GM12878 (cell line): ENCODE measurements around the gene CHRM2. TPM values are rescaled to one million over a fixed set of nuclear protein-coding genes. Genes with fewer than 3 reads are reported as not detected.

Source experiments
- ATAC-seq: fragments of 200-7000 bp; cut with Tn5 transposase; 3 replicates; pipeline ENCODE4 v1.9.1; 2020; ENCODE audit warnings: mild to moderate bottlenecking, moderate library complexity
- BruUV-seq: library from RNA; stranded (reverse); fragments of 400-500 nt; replicated peaks from 2 replicates; lab custom pipeline; 2021; lab: Mats Ljungman, UMichigan
- CTCF ChIA-PET: fragments of 300-600 bp; sonication (Branson Sonifier 250); formaldehyde crosslinking; extraction: SDS; loops from one replicate; lab custom pipeline; 2021; ENCODE audit warnings: inconsistent platforms; lab: Yijun Ruan, JAX
- POLR2A ChIA-PET: fragments of 350-600 bp; formaldehyde crosslinking; extraction: SDS; loops from one replicate; lab custom pipeline; 2021; ENCODE audit warnings: inconsistent platforms; lab: Charles Lee
- RAD21 ChIA-PET: fragments of 300-600 bp; sonication (Branson Sonifier 250); formaldehyde crosslinking; loops from one replicate; lab custom pipeline; 2023; ENCODE audit warnings: antibody characterized with exemption; ENCODE audit not compliant: unreplicated experiment; lab: Charles Lee
- SMC1A ChIA-PET: fragments of 300-600 bp; sonication (Branson Sonifier 250); formaldehyde crosslinking; loops from one replicate; lab custom pipeline; 2023; ENCODE audit not compliant: unreplicated experiment, uncharacterized antibody; lab: Charles Lee
- DNase-seq: peaks from one replicate; pipeline ENCODE4 v3.0.0-alpha.2; 2011; ENCODE audit warnings: low read depth, low spot score
- FAIRE-seq: peaks from 3 replicates; lab custom pipeline; 2011; peaks lifted over from hg19 to GRCh38; lab: Jason Lieb, UNC
- H2AFZ ChIP-seq: 2 replicates; pipeline ENCODE4 v1.6.0; 2011; ENCODE audit warnings: low read depth, low read length, control low read depth; ENCODE audit not compliant: control insufficient read depth
- H3K27ac ChIP-seq: 2 replicates; pipeline ENCODE4 v1.5.1; 2011; ENCODE audit warnings: control low read depth; ENCODE audit not compliant: control insufficient read depth, insufficient read depth
- H3K27me3 ChIP-seq, 2 experiments: replicated peaks in 1 of 2; 2 replicates each; pipeline versions ENCODE4 v1.6.0 to v1.6.1; 2011; ENCODE audit warnings: low read length in 1 of 2; ENCODE audit not compliant: control insufficient read depth in 2 of 2, insufficient read depth in 2 of 2
- H3K36me3 ChIP-seq, 2 experiments: 2 replicates each; pipeline ENCODE4 v1.5.1; 2011; ENCODE audit warnings: low read length in 1 of 2; ENCODE audit not compliant: control insufficient read depth in 2 of 2, insufficient read depth in 2 of 2
- H3K4me1 ChIP-seq: 2 replicates; pipeline ENCODE4 v1.6.1; 2011; ENCODE audit warnings: mild to moderate bottlenecking, low read length, moderate library complexity, mixed read lengths; ENCODE audit not compliant: control insufficient read depth, insufficient read depth
- H3K4me2 ChIP-seq: 2 replicates; pipeline ENCODE4 v1.6.0; 2011; ENCODE audit warnings: control low read depth; ENCODE audit not compliant: control insufficient read depth, insufficient read depth
- H3K4me3 ChIP-seq: fragments of 200-600 bp; sonication (generic); 2 replicates; pipeline ENCODE4 v1.5.1; 2016
- H3K79me2 ChIP-seq: 2 replicates; pipeline ENCODE4 v1.6.0; 2011; ENCODE audit warnings: low read length; ENCODE audit not compliant: control insufficient read depth, insufficient read depth
- H3K9ac ChIP-seq: 2 replicates; pipeline ENCODE4 v1.8.0; 2011; ENCODE audit warnings: low read length, control low read depth, mixed read lengths; ENCODE audit not compliant: control insufficient read depth, insufficient read depth
- H3K9me3 ChIP-seq: replicated peaks from 3 replicates; pipeline ENCODE4 v1.5.1; 2011; ENCODE audit warnings: mild to moderate bottlenecking, low read length; ENCODE audit not compliant: control insufficient read depth, insufficient read depth
- H4K20me1 ChIP-seq: 2 replicates; pipeline ENCODE4 v1.6.0; 2011; ENCODE audit not compliant: control insufficient read depth, insufficient read depth
- ATF2 ChIP-seq: IDR thresholded peaks from 2 replicates; pipeline ENCODE4 v1.6.1; 2012; ENCODE audit warnings: low read length, inconsistent platforms
- BRCA1 ChIP-seq: IDR thresholded peaks from 2 replicates; pipeline ENCODE4 v1.6.1; 2011; ENCODE audit warnings: low read depth, low read length, improper control_type of control experiment
- CEBPB ChIP-seq, 2 experiments: fragments of 150-350 bp in 1 of 2; IDR thresholded peaks; 2 replicates each; pipeline ENCODE4 v1.6.1; 2012 to 2014; ENCODE audit warnings: low read depth in 2 of 2, low read length in 2 of 2, borderline replicate concordance in 1 of 2, inconsistent platforms in 1 of 2
- EED ChIP-seq: sonication (generic); IDR thresholded peaks from 2 replicates; pipeline ENCODE4 v1.6.1; 2016; ENCODE audit warnings: antibody characterized with exemption, low read depth
- GABPA ChIP-seq: IDR thresholded peaks from 2 replicates; pipeline ENCODE4 v1.6.1; 2014; ENCODE audit warnings: antibody characterized with exemption, low read depth, mild to moderate bottlenecking, inconsistent platforms
- HDAC6 ChIP-seq: fragments of 200-600 bp; sonication (generic); IDR thresholded peaks from one replicate; pipeline ENCODE4 v1.8.0; 2017; ENCODE audit warnings: antibody characterized with exemption; ENCODE audit not compliant: unreplicated experiment
- IKZF2 ChIP-seq, 2 experiments: fragments of 450-650 bp; IDR thresholded peaks; 2 replicates each; pipeline ENCODE4 v1.6.1; 2017; ENCODE audit warnings: mild to moderate bottlenecking in 2 of 2, moderate library complexity in 2 of 2
- IRF3 ChIP-seq: fragments of 450-650 bp; IDR thresholded peaks from 2 replicates; pipeline ENCODE4 v1.6.1; 2014; ENCODE audit warnings: mild to moderate bottlenecking
- MTA3 ChIP-seq: IDR thresholded peaks from 2 replicates; pipeline ENCODE4 v1.6.1; 2012; ENCODE audit warnings: low read length, inconsistent platforms, borderline replicate concordance
- MYC ChIP-seq: IDR thresholded peaks from 2 replicates; pipeline ENCODE4 v1.6.1; 2011; ENCODE audit warnings: mild to moderate bottlenecking, low read length, moderate library complexity, inconsistent platforms; ENCODE audit not compliant: insufficient read depth, insufficient replicate concordance, insufficient read length, severe bottlenecking
- PAX8 ChIP-seq: fragments of 450-650 bp; IDR thresholded peaks from 2 replicates; pipeline ENCODE4 v1.6.1; 2017; ENCODE audit warnings: mild to moderate bottlenecking, moderate library complexity
- SIN3A ChIP-seq: IDR thresholded peaks from 2 replicates; pipeline ENCODE4 v1.6.1; 2012; ENCODE audit warnings: low read depth, low read length, improper control_type of control experiment
- SREBF1 ChIP-seq: IDR thresholded peaks from 2 replicates; pipeline ENCODE4 v1.6.1; 2012; ENCODE audit warnings: mild to moderate bottlenecking, low read length
- TCF12 ChIP-seq: IDR thresholded peaks from 2 replicates; pipeline ENCODE4 v1.6.1; 2011; ENCODE audit warnings: low read depth, mild to moderate bottlenecking, low read length
- TCF3 ChIP-seq: IDR thresholded peaks from 2 replicates; pipeline ENCODE4 v1.6.1; 2012; ENCODE audit warnings: low read depth, mild to moderate bottlenecking, low read length, borderline replicate concordance; ENCODE audit not compliant: insufficient read depth
- TCF7 ChIP-seq: IDR thresholded peaks from 2 replicates; pipeline ENCODE4 v1.6.1; 2014; ENCODE audit warnings: antibody characterized with exemption, borderline replicate concordance
- WRNIP1 ChIP-seq: IDR thresholded peaks from 2 replicates; pipeline ENCODE4 v1.6.1; 2011; ENCODE audit warnings: low read depth, low read length, improper control_type of control experiment, borderline replicate concordance
- WGBS: methylation state at CpG from one replicate; pipeline ENCODE4 v1.1.6; 2016; ENCODE audit warnings: low lambda C conversion rate; ENCODE audit not compliant: insufficient replicate concordance, insufficient coverage; ENCODE audit errors: missing lambda C conversion rate; 5-methylcytosine and 5-hydroxymethylcytosine counted together
- in situ Hi-C: fragments of 300-500 bp; cut with MboI; formaldehyde crosslinking; loops from 9 replicates; pipeline ENCODE4 v1.14.3; 2018; ENCODE audit warnings: mixed read lengths
- intact Hi-C: fragments of 100-400 bp; cut with micrococcal nuclease; formaldehyde crosslinking; loops from one replicate; pipeline ENCODE4 v1.14.2; 2022; ENCODE audit not compliant: unreplicated experiment
- polyA plus RNA-seq, 11 experiments: library from polyadenylated mRNA; depleted of rRNA in 4 of 11; unstranded in 6 of 11; stranded (reverse) in 5 of 11; fragments of >200 nt; fragmentation: Nextera tagmentation in 4 of 11; fragmentation: Illumina TruSeq in 1 of 11; extraction: Ambion mirVana in 4 of 11; extraction: Trizol in 1 of 11; gene quantifications; 1 replicate in 1 of 11; 2 replicates in 10 of 11; pipeline versions ENCODE4 v1.2.1 to v1.2.3, GENCODE V29; 2011 to 2016; ENCODE audit warnings: inconsistent platforms in 2 of 11, missing spikeins in 2 of 11, low read depth in 1 of 11
- total RNA-seq, 4 experiments: library from RNA; depleted of rRNA in 3 of 4; stranded (reverse); fragments of >200 nt in 3 of 4; fragmentation: Illumina TruSeq in 1 of 4; extraction: Trizol in 1 of 4; gene quantifications; 2 replicates each; pipeline versions ENCODE4 v1.2.1 to v1.2.3, GENCODE V29; 2013 to 2021
- TF ChIP-seq, protein P1 (sequence below): IDR thresholded peaks from 2 replicates; pipeline ENCODE4 v1.6.1; 2012; ENCODE audit warnings: low read depth, low read length, improper control_type of control experiment
- TF ChIP-seq, protein P2 (sequence below): IDR thresholded peaks from 2 replicates; pipeline ENCODE4 v1.6.1; 2012; ENCODE audit warnings: mild to moderate bottlenecking, low read depth, low read length

Gene CHRM2
- total and polyA plus RNA-seq, 10 of the 15 experiments (the other 5 are each of a cell fraction or from before 2014, with no cell fraction given), result 0.05 TPM; not detected in 9

GRCh38 chr7:136958016-136958415 lies 89.6 kb downstream of the CHRM2 start:
- Histone ChIP-seq H2AFZ (no peak overlapping the region), H3K9ac (no peak overlapping the region), H3K27ac (no peak overlapping the region), H3K4me3 (no peak overlapping the region), H3K36me3 (no peaks in the 10 kb centered on the region), H3K4me2 (no peak overlapping the region), H3K4me1 (no peaks in the 10 kb centered on the region), H3K27me3 (no peaks in the 10 kb centered on the region), H3K79me2 (no peaks in the 10 kb centered on the region), H4K20me1 (no peaks in the 10 kb centered on the region), H3K9me3 (no peaks in the 10 kb centered on the region)
- ChIA-PET POLR2A (interaction anchor here (0.7 kb wide), 1 partner anchor 209 kb away, joined by 7 read pairs; no protein-coding TSS in a partner anchor), CTCF (no interaction called here), SMC1A (interaction anchor here (0.8 to 1.2 kb wide), 3 partner anchors 18 to 634 kb away, joined by 3 to 4 read pairs (median 3); no protein-coding TSS in a partner anchor), RAD21 (no interaction called here)
- TF ChIP-seq HDAC6, result no peak
- TF ChIP-seq IRF3, result no peak
- no peak for TF ChIP-seq BRCA1
- no peak for TF ChIP-seq WRNIP1
- TF ChIP-seq CEBPB (IDR thresholded peaks at IDR 0.05; ENCODE audit: borderline replicate concordance in 1 of 2, low read depth in 2 of 2, low read length in 2 of 2), result no peak
- no peak for TF ChIP-seq IKZF2 (IDR thresholded peaks at IDR 0.05)
- no peak for TF ChIP-seq SIN3A
- TF ChIP-seq TCF7, result no peak
- no peak for TF ChIP-seq MTA3
- no peak for TF ChIP-seq EED
- TF ChIP-seq, protein P1, sequence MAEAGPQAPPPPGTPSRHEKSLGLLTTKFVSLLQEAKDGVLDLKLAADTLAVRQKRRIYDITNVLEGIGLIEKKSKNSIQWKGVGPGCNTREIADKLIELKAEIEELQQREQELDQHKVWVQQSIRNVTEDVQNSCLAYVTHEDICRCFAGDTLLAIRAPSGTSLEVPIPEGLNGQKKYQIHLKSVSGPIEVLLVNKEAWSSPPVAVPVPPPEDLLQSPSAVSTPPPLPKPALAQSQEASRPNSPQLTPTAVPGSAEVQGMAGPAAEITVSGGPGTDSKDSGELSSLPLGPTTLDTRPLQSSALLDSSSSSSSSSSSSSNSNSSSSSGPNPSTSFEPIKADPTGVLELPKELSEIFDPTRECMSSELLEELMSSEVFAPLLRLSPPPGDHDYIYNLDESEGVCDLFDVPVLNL, result no peak
- TF ChIP-seq, protein P2, sequence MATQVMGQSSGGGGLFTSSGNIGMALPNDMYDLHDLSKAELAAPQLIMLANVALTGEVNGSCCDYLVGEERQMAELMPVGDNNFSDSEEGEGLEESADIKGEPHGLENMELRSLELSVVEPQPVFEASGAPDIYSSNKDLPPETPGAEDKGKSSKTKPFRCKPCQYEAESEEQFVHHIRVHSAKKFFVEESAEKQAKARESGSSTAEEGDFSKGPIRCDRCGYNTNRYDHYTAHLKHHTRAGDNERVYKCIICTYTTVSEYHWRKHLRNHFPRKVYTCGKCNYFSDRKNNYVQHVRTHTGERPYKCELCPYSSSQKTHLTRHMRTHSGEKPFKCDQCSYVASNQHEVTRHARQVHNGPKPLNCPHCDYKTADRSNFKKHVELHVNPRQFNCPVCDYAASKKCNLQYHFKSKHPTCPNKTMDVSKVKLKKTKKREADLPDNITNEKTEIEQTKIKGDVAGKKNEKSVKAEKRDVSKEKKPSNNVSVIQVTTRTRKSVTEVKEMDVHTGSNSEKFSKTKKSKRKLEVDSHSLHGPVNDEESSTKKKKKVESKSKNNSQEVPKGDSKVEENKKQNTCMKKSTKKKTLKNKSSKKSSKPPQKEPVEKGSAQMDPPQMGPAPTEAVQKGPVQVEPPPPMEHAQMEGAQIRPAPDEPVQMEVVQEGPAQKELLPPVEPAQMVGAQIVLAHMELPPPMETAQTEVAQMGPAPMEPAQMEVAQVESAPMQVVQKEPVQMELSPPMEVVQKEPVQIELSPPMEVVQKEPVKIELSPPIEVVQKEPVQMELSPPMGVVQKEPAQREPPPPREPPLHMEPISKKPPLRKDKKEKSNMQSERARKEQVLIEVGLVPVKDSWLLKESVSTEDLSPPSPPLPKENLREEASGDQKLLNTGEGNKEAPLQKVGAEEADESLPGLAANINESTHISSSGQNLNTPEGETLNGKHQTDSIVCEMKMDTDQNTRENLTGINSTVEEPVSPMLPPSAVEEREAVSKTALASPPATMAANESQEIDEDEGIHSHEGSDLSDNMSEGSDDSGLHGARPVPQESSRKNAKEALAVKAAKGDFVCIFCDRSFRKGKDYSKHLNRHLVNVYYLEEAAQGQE, result no peak
- TF ChIP-seq SREBF1, result no peak
- no peak for TF ChIP-seq TCF3
- no peak for TF ChIP-seq MYC
- TF ChIP-seq PAX8, result no peak
- no peak for TF ChIP-seq TCF12
- TF ChIP-seq ATF2, result no peak
- no peak for TF ChIP-seq GABPA
- 0% methylated on average over 2 of the region's 2 CpGs for WGBS
- no peak for FAIRE-seq
- no TSS peak for BruUV-seq
- DNase-seq, result no peak
- no peak for ATAC-seq
- in situ Hi-C loops, result no loop called here
- intact Hi-C loops, result no loop called here
